Right kidney (tissue), 9 donors: ENCODE measurements around the gene KIF3C.
"Not testable (repeated sequence)": the region's sequence is repeated elsewhere in the genome, so short reads cannot be mapped to it uniquely, and the experiment has no call there.

Source experiments
- DNase-seq: peaks from one replicate; pipeline ENCODE4 v3.0.0-alpha.2; 2016
- long read RNA-seq, 8 donors: transcript quantifications; one replicate each; lab custom pipeline, GENCODE V29; 2026

KIF3C gene
- long read RNA-seq, donor 1, full-length matches to known transcripts, result 2 of 2 reads
- long read RNA-seq, donor 1, partial matches to known transcripts, result 0 of 2 reads
- long read RNA-seq, donor 1, other reads (novel, unspliced or antisense), result 0 of 2 reads
- long read RNA-seq, donor 2, full-length matches to known transcripts, result 3 of 3 reads
- long read RNA-seq, donor 2, partial matches to known transcripts, result 0 of 3 reads
- long read RNA-seq, donor 2, other reads (novel, unspliced or antisense), result 0 of 3 reads
- long read RNA-seq, donor 3, full-length matches to known transcripts, result 2 of 2 reads
- long read RNA-seq, donor 3, partial matches to known transcripts, result 0 of 2 reads
- long read RNA-seq, donor 3, other reads (novel, unspliced or antisense), result 0 of 2 reads
- long read RNA-seq, donor 4, full-length matches to known transcripts, result 1 of 116 reads
- long read RNA-seq, donor 4, partial matches to known transcripts, result 55 of 116 reads
- long read RNA-seq, donor 4, other reads (novel, unspliced or antisense), result 60 of 116 reads
- long read RNA-seq, donor 5, full-length matches to known transcripts, result 3 of 3 reads
- long read RNA-seq, donor 5, partial matches to known transcripts, result 0 of 3 reads
- long read RNA-seq, donor 5, other reads (novel, unspliced or antisense), result 0 of 3 reads
- long read RNA-seq, donor 6, full-length matches to known transcripts, result 4 of 4 reads
- long read RNA-seq, donor 6, partial matches to known transcripts, result 0 of 4 reads
- long read RNA-seq, donor 6, other reads (novel, unspliced or antisense), result 0 of 4 reads
- long read RNA-seq, donor 7, full-length matches to known transcripts, result 2 of 2 reads
- long read RNA-seq, donor 7, partial matches to known transcripts, result 0 of 2 reads
- long read RNA-seq, donor 7, other reads (novel, unspliced or antisense), result 0 of 2 reads
- long read RNA-seq, donor 8, full-length matches to known transcripts, result 4 of 4 reads
- long read RNA-seq, donor 8, partial matches to known transcripts, result 0 of 4 reads
- long read RNA-seq, donor 8, other reads (novel, unspliced or antisense), result 0 of 4 reads

GRCh38 chr2:25982273-25982967, at the start of gene KIF3C:
KIF3C (minus strand) TSS chr2:25982497; CDS start chr2:25981917, 580 bp downstream.
- DNase-seq, result peak; percentile 90

DNA sequence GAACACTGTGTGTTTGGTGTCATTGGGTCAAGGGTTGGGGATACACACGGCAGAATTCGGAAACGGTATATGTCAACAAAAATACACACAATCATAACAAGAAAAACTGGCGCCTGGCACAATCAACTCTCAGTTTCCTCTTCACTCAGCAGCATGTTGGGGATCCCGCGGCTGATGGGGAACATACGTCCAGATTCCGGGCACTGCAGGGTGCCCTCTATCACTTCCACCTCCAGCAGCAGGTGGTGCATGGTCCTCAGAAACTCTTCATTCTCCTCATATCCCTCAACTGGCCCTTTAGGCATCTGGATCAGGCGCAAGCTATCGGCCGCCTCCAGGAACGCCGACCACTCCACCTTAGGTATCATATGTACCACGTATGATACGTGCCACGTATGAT, 45.8 kb upstream of the KIF3C start:
- not testable (repeated sequence) for DNase-seq

DNA sequence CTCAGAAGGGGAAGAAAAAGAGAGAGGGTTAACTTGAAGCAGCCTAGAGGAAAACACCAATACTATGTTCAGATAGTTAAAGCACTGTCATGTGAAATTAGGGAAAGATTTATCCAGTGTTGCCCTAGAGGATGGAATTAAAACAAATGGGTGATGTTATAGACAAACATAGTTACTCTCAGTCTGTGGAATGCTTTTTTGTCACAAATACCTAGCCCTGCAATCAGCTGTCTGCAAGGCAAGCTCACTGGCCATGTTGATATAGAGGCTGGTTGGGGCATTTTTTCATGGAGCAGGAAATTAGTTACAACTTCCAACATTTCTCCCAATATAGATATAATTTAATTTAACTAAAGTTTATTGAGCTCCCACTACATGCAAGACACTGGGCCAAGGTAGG, 43.2 kb upstream of the KIF3C start:
- no peak for DNase-seq

DNA sequence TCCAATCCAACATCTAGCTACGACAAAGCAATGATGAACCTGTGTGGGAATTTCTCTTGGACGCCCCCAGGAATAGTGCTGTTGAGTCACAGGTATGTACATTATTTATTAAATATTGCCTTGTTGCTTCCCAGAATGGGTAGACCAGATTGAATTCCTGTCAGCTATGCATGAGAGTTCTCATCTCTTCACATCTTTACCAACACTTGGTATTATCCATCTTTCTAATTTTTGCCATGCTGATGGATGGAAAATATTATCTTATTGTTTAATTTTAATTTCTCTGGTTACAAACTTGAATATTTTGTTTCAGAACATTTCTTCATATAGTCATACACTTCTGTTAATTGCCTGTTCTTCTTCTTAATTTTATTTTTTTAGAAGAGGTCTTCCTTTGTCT, 42.0 kb upstream of the KIF3C start:
- no peak for DNase-seq

GRCh38 chr2:26020231-26020640, 37.9 kb upstream of the KIF3C start:
- DNase-seq, result no peak

- peak; percentile 4 for DNase-seq
Measured at GRCh38 chr2:26018184-26019055, 36.1 kb upstream of the KIF3C start.

DNA sequence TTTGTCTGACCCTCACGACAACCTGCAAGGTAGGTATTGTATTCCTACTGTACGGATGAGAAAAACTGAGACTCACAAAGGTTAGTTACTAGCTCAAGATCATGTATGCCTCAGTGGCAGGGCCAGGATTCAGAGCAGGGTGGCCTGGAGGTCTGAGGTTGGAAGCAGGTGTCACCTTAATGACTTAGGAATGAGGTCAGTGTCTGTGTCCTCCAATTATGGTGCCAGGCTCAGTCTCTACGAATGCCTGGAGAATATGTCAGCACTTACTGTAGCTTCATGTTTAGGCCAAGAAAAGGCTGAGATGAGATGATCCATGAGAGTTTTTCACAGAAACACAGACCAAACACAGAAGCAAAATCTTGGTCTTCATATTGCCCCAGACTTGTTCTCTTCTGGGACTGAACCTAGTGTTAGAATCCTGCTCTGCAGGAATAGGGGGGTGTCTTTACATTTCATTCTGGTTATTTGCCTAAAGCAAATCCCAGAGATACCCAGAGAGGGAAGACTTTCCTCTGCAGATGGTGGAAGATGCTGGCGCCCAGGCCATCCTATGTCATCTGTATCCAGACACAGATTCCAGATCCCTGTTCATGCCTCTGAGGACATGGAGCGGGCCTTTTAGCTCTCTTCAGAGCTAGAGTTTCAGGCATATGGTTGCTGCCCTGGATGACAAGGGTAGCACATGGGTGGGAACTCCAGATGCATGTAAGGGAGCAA, 35.3 kb upstream of the KIF3C start:
- no peak for DNase-seq

DNA sequence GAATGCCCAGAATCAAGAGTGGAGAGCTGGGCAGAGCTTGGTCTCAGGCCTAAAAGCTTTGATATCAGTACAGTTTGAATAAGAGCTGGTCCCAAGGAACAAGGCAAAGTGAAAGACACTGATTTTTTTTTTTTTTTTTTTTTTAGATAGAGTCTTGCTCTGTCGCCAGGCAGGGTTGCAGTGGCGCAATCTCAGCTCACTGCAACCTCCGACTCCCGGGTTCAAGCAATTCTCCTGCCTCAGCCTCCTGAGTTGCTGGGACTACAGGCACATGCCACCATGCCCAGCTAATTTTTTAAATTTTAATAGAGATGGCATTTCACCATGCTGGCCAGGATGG, 34.4 kb upstream of the KIF3C start:
- not testable (repeated sequence) for DNase-seq

DNA sequence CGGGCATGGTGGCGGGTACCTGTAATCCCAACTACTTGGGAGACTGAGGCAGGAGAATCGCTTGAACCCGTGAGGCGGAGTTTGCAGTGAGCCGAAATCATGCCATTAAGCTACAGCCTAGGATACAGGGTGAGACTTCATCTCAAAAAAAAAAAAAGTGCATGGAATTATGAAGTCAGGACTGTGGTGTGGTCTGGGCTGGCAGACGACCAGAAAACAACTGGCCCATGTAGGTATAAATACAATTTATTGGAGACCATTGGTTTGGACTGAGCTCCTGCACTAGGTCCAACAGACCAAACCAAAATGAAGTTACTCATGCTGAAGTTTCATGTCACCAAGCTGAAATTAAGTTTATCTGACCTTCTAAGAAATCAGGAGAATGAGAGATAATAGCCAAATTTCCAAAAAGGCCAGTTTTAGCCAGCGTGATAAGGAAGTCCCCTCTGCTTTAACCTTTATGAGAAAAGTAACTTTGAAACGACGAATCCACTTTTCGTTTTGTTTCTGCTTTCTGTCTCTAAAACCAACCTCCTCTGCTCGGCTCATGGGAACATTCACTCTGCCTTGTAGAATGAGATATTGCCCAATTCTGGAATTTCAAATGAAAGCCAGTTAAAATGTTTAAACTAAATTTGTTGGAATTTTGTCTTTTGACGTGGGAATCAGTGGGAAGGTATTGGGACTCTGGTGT, 33.9 kb upstream of the KIF3C start:
- no peak for DNase-seq

- no peak for DNase-seq
Measured at GRCh38 chr2:26013668-26014067, 31.4 kb upstream of the KIF3C start.

DNA sequence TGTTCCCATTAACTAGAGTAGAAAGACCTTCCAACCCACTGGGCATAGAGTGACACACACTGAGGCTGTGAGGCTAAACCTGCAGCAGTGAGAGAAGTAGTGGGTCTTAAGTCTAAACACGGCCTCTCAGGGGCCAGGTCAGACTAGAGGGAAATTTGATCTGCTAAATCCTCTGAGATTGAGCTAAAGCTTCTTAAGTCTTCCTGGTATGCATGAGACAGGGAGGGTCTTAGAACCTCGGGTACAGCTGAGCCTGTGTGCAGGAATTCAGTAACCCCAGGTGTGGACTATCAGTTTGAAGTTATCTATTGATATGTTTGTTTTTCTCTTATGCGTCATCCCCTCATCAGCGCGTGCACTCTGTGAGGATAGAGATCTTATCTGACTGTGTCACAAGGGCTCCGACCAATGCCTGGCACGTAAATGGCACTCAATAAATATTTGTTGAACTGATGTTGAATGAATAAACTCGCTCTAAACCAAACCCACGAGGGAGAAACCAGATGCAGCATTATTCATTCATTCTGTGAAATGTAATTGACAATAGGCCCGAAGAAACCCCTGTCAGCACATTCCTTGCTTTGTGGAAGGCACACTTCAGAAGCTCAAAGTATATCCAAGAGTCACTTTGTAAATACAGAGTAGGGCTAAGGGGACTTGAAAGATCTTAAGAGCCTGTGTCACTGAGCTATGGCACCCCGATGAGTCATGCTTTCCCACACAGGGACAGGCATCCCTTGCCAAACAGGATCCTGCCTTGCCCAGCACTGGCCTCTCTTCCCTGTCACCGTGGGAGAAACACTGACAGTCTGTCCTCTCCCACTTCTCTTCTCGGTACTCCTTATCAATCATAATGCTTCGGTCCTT, 29.9 kb upstream of the KIF3C start:
- no peak for DNase-seq

- DNase-seq, result no peak
Measured at GRCh38 chr2:26011609-26011989, 29.3 kb upstream of the KIF3C start.

DNA sequence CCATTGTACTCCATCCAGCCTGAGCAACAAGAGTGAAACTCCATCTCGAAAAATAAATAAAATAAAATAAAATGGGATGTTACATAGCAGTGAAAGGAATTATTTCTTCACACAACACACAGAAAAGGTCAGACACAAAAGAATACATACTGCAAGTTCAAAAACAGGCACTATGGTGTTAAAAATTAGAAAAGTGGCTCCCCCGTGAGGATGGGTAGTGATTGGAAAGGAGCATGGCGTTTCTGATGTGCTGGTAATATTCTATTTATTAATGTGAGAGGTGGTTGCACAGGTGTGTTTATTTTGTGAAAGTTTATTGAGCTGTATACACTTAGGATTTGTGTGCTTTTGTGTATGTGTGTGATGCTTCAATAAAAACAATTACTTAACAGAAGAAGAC, 28.6 kb upstream of the KIF3C start:
- no peak for DNase-seq

DNA sequence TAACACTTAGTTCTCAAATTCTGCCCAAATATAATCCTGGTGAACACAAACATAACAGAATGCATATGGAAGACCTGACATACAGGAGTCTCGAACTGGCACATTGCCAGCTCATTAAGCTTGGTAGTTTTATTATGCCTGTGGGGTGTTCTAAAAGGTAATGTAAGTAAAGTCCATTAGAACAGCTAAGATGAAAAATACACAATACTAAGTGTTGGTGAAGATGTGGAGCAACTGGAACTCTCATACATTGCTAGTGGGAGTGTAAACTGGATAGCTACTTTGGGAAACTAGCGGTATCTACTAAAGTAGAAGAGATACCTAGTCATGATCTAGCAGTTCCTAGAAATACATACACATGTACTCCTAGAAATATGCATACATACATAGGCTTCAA, 27.3 kb upstream of the KIF3C start:
- no peak for DNase-seq

DNA sequence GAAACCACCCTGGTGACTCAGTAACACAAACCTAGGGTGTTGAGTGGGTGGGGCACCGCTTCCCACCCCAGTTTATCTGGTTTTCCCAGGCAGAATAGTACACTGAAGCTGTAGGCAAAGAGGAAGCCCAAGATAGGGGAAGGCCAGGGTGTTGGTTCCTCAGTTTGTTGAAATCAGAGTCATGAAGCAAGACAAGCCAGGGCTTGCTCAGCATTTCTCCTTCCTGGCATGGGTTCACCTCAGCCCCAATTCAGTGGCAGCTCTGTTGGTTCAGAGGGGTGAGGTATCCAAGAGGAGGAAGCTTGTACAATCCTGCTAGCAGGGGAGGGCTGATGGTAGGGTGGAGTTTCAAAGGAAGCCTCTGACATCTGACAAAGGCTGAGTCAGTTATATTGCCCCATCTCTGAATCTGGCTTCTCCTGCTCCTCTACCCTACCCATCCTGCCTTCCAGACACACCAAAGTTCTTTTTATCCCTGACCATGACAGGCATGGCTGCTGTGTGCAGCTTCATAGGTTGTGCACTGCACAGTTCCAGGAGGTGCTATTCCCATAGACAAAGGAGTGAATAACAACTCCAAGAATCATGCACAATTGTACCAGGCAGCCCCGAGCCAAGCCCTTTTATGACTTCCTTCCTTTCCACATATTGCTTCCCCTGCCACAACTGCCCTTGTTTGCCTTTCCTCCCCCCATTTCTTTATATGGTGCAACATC, 26.7 kb upstream of the KIF3C start:
- no peak for DNase-seq

GRCh38 chr2:26008095-26008494, 25.8 kb upstream of the KIF3C start:
- no peak for DNase-seq

- DNase-seq, result no peak
Measured at GRCh38 chr2:26002632-26003310, 20.5 kb upstream of the KIF3C start.
